Natural killer cell (primary cell): Measurements from ENCODE around the gene SHANK3. TPM values are rescaled to one million over a fixed set of nuclear protein-coding genes. Genes with fewer than 3 reads are reported as not detected.
"Not testable (repeated sequence)": the region's sequence is repeated elsewhere in the genome, so short reads cannot be mapped to it uniquely, and the experiment has no call there.

Experiments
- ATAC-seq, 3 donors: fragments of 150-1000 bp in 2 of 3; fragments of 200-7000 bp in 1 of 3; cut with Tn5 transposase; 1 replicate in 1 of 3; 2 replicates in 2 of 3; pipeline ENCODE4 v1.10.0; 2021; ENCODE audit warnings: mild to moderate bottlenecking in 2 of 3, moderate library complexity in 2 of 3
- DNase-seq, 2 donors: peaks; one replicate each; pipeline versions ENCODE4 v3.0.0 to v3.0.0-alpha.2; 2013 to 2021; ENCODE audit warnings: mixed read lengths in 1 of 2
- H3K27ac ChIP-seq: one replicate; pipeline ENCODE4 v1.5.1; 2013; ENCODE audit warnings: mild to moderate bottlenecking, low read length
- H3K27me3 ChIP-seq: one replicate; pipeline ENCODE4 v1.6.1; 2013; ENCODE audit warnings: low read length; ENCODE audit not compliant: control insufficient read depth, insufficient read depth
- H3K36me3 ChIP-seq: one replicate; pipeline ENCODE4 v1.6.1; 2013; ENCODE audit warnings: low read length; ENCODE audit not compliant: control insufficient read depth, insufficient read depth
- H3K4me1 ChIP-seq: one replicate; pipeline ENCODE4 v1.6.1; 2013; ENCODE audit warnings: low read length; ENCODE audit not compliant: control insufficient read depth, insufficient read depth
- H3K4me3 ChIP-seq: one replicate; pipeline ENCODE4 v1.5.1; 2013; ENCODE audit warnings: low read length
- H3K9me3 ChIP-seq: one replicate; pipeline ENCODE4 v1.6.1; 2013; ENCODE audit warnings: low read length; ENCODE audit not compliant: control insufficient read depth, insufficient read depth
- H3K27ac Mint-ChIP-seq, 2 donors: one replicate each; pipeline ENCODE4 v1.8.0; 2022; ENCODE audit warnings: mild to moderate bottlenecking in 2 of 2, mixed read lengths in 2 of 2, moderate library complexity in 1 of 2
- H3K27me3 Mint-ChIP-seq, 2 donors: one replicate each; pipeline ENCODE4 v1.8.0; 2022; ENCODE audit warnings: low read depth in 2 of 2, mixed read lengths in 2 of 2
- H3K36me3 Mint-ChIP-seq: one replicate; pipeline ENCODE4 v1.8.0; 2022; ENCODE audit warnings: mixed read lengths
- H3K4me1 Mint-ChIP-seq, 2 donors: one replicate each; pipeline ENCODE4 v1.8.0; 2022; ENCODE audit warnings: mixed read lengths in 2 of 2
- H3K4me3 Mint-ChIP-seq: one replicate; pipeline ENCODE4 v1.8.0; 2022; ENCODE audit warnings: mild to moderate bottlenecking, moderate library complexity, mixed read lengths
- H3K9me3 Mint-ChIP-seq, 2 donors: one replicate each; pipeline ENCODE4 v1.8.0; 2022; ENCODE audit warnings: mixed read lengths in 2 of 2
- CTCF ChIP-seq: fragments of 200-600 bp; IDR thresholded peaks from one replicate; pipeline ENCODE4 v1.8.0; 2022; ENCODE audit warnings: antibody characterized with exemption
- WGBS: methylation state at CpG from one replicate; pipeline ENCODE4 v1.1.7; 2013; ENCODE audit warnings: missing lambda C conversion rate; ENCODE audit not compliant: insufficient coverage; 5-methylcytosine and 5-hydroxymethylcytosine counted together
- intact Hi-C: fragments of 100-400 bp; cut with micrococcal nuclease; formaldehyde crosslinking; loops from one replicate; pipeline ENCODE4 v1.14.2; 2022
- total RNA-seq, 4 donors: library from RNA; stranded (reverse); fragments of 120-200 nt in 1 of 4; gene quantifications; one replicate each; pipeline versions ENCODE4 v1.2.3 to v1.2.4, GENCODE V29; 2013 to 2022

The SHANK3 gene
- total RNA-seq, 3 donors from 2014 or later (not counting 1 experiment from before 2014, with no cell fraction given): 0.07 TPM; not detected in 2

- Histone ChIP-seq H3K4me1 (no peaks in the 10 kb centered on the region), H3K27me3 (no peaks in the 10 kb centered on the region), H3K9me3 (no peaks in the 10 kb centered on the region), H3K4me3 (no peak overlapping the region), H3K27ac (no peak overlapping the region), H3K36me3 (no peaks in the 10 kb centered on the region)
- Mint-ChIP-seq H3K27ac (no peak overlapping the region), H3K9me3 (no peaks in the 10 kb centered on the region), H3K36me3 (no peaks in the 10 kb centered on the region), H3K27me3 (peaks cover 0 to 6% of the 10 kb centered on the region in 2 donors), H3K4me3 (no peak overlapping the region), H3K4me1 (no peaks in the 10 kb centered on the region)
- DNase-seq (no peak), ATAC-seq (no peak)
- 93% methylated on average over 10 of the region's 10 CpGs for WGBS
- TF ChIP-seq CTCF: no peak
- intact Hi-C loops: no loop called here
Observed at GRCh38 chr22:50653256-50653655, 19.4 kb upstream of the SHANK3 start.

GRCh38 chr22:50654664-50655063 lies 18.0 kb upstream of the SHANK3 start:
- H3K4me1 Mint-ChIP-seq, H3K27ac ChIP-seq, H3K9me3 ChIP-seq, H3K27me3 Mint-ChIP-seq, H3K27me3 ChIP-seq, H3K4me3 Mint-ChIP-seq, H3K4me3 ChIP-seq, DNase-seq, ATAC-seq, H3K27ac Mint-ChIP-seq, H3K36me3 ChIP-seq, H3K36me3 Mint-ChIP-seq, intact Hi-C loops, H3K4me1 ChIP-seq, H3K9me3 Mint-ChIP-seq: not testable (repeated sequence)
- 89% methylated on average over 6 of the region's 6 CpGs for WGBS

GRCh38 chr22:50656122-50657070 lies 16.2 kb upstream of the SHANK3 start:
- Histone ChIP-seq H3K4me1 (no peaks in the 10 kb centered on the region), H3K9me3 (no peaks in the 10 kb centered on the region), H3K27me3 (no peaks in the 10 kb centered on the region), H3K4me3 (no peak overlapping the region), H3K36me3 (no peaks in the 10 kb centered on the region), H3K27ac (no peak overlapping the region)
- Mint-ChIP-seq H3K4me1 (no peaks in the 10 kb centered on the region), H3K27me3 (peaks cover 6% of the 10 kb centered on the region in 2 donors), H3K4me3 (no peak overlapping the region), H3K36me3 (no peaks in the 10 kb centered on the region), H3K9me3 (no peaks in the 10 kb centered on the region), H3K27ac (no peak overlapping the region)
- ATAC-seq (no peak), DNase-seq (no peak)
- 85% methylated on average over 23 of the region's 23 CpGs for WGBS
- no peak for TF ChIP-seq CTCF
- intact Hi-C loops: no loop called here

GRCh38 chr22:50657925-50658324 lies 14.7 kb upstream of the SHANK3 start:
- DNase-seq: no peak
- Histone ChIP-seq H3K4me3 (no peak overlapping the region), H3K27me3 (no peaks in the 10 kb centered on the region), H3K9me3 (no peaks in the 10 kb centered on the region), H3K36me3 (no peaks in the 10 kb centered on the region), H3K4me1 (no peaks in the 10 kb centered on the region), H3K27ac (no peak overlapping the region)
- no peaks in the 10 kb centered on the region for H3K36me3 Mint-ChIP-seq
- no peak for ATAC-seq
- no peak overlapping the region for H3K4me3 Mint-ChIP-seq
- H3K27me3 Mint-ChIP-seq: peaks cover 6 to 9% of the 10 kb centered on the region in 2 donors
- intact Hi-C loops: no loop called here
- 76% methylated on average over 4 of the region's 4 CpGs for WGBS
- H3K27ac Mint-ChIP-seq: no peak overlapping the region
- H3K9me3 Mint-ChIP-seq: no peaks in the 10 kb centered on the region
- TF ChIP-seq CTCF: no peak
- H3K4me1 Mint-ChIP-seq: no peaks in the 10 kb centered on the region

GRCh38 chr22:50659711-50660110 lies 12.9 kb upstream of the SHANK3 start:
- intact Hi-C loops, ATAC-seq, H3K27me3 ChIP-seq, H3K4me3 Mint-ChIP-seq, H3K9me3 ChIP-seq, H3K27ac ChIP-seq, H3K36me3 ChIP-seq, DNase-seq, H3K4me3 ChIP-seq, H3K36me3 Mint-ChIP-seq, H3K4me1 ChIP-seq, H3K27ac Mint-ChIP-seq, H3K9me3 Mint-ChIP-seq, H3K4me1 Mint-ChIP-seq: not testable (repeated sequence)
- WGBS: 94% methylated on average over 5 of the region's 7 CpGs
- H3K27me3 Mint-ChIP-seq: peaks cover 6 to 13% of the 10 kb centered on the region in 2 donors
